ENCODE data around the gene SPATA2.

The SPATA2 gene

GRCh38 chr20:49928411-49929141, 13.2 kb upstream of the SPATA2 start:
- DNase-seq (ENCODE audit: low read depth), result peak; percentile 91
- H3K4me3 ChIP-seq (replicated peaks; ENCODE audit: low read depth, low read length), result no peak overlapping the region

GRCh38 chr20:49925901-49926454, 10.6 kb upstream of the SPATA2 start:
- no peak for TF ChIP-seq CTCF (IDR thresholded peaks at IDR 0.05; ENCODE audit: low read length, missing control alignments)
- no peak overlapping the region for H3K4me3 ChIP-seq (replicated peaks; ENCODE audit: low read depth, low read length)
- no peak for DNase-seq (ENCODE audit: low read depth)

More at GRCh38 chr20:49928411-49929141, 13.2 kb upstream of the SPATA2 start:
- peak; percentile 86 for TF ChIP-seq CTCF (IDR thresholded peaks at IDR 0.05; ENCODE audit: low read length, missing control alignments)

- no peak for TF ChIP-seq CTCF (IDR thresholded peaks at IDR 0.05; ENCODE audit: low read length, missing control alignments)
Observed at GRCh38 chr20:49924247-49924646, 8.9 kb upstream of the SPATA2 start.

GRCh38 chr20:49919461-49919860, 4.1 kb upstream of the SPATA2 start:
- no peak overlapping the region for H3K4me3 ChIP-seq (replicated peaks; ENCODE audit: low read depth, low read length)
- no peak for TF ChIP-seq CTCF (IDR thresholded peaks at IDR 0.05; ENCODE audit: low read length, missing control alignments)
- no peak for DNase-seq (ENCODE audit: low read depth)

More at GRCh38 chr20:49924247-49924646, 8.9 kb upstream of the SPATA2 start:
- no peak overlapping the region for H3K4me3 ChIP-seq (replicated peaks; ENCODE audit: low read depth, low read length)
- no peak for DNase-seq (ENCODE audit: low read depth)

- no peak for DNase-seq (ENCODE audit: low read depth)
- TF ChIP-seq CTCF (IDR thresholded peaks at IDR 0.05; ENCODE audit: low read length, missing control alignments), result no peak
Observed at GRCh38 chr20:49919009-49919408, 3.7 kb upstream of the SPATA2 start.

GRCh38 chr20:49918446-49918845, 3.1 kb upstream of the SPATA2 start:
- H3K4me3 ChIP-seq (replicated peaks; ENCODE audit: low read depth, low read length), result no peak overlapping the region
- DNase-seq (ENCODE audit: low read depth), result no peak
- TF ChIP-seq CTCF (IDR thresholded peaks at IDR 0.05; ENCODE audit: low read length, missing control alignments), result no peak

More at GRCh38 chr20:49919009-49919408, 3.7 kb upstream of the SPATA2 start:
- H3K4me3 ChIP-seq (replicated peaks; ENCODE audit: low read depth, low read length), result no peak overlapping the region

All from fibroblast of pulmonary artery (primary cell).